G401 (cell line): ENCODE measurements around the gene DOCK10. TPM values are rescaled to one million over a fixed set of nuclear protein-coding genes. Genes with fewer than 3 reads are reported as not detected.

Experiments
- DNase-seq: peaks from one replicate; pipeline ENCODE4 v3.0.0-alpha.2; 2015; ENCODE audit warnings: low spot score
- in situ Hi-C: cut with HindIII; loops from 2 replicates; pipeline ENCODE4 v1.10.0; 2016; ENCODE audit warnings: low sequenced_read_pairs, mixed read lengths
- total RNA-seq: library from RNA; depleted of rRNA; stranded (reverse); fragments of >200 nt; shearing (Covaris generic); gene quantifications from 2 replicates; pipeline ENCODE4 v1.2.3, GENCODE V29; 2014

The DOCK10 gene
- total RNA-seq, 1 experiment from 2014 or later, result not detected

GRCh38 chr2:224901121-224901676, 141.1 kb downstream of the DOCK10 start:
- DNase-seq, result no peak
- in situ Hi-C loops, result no loop called here

- DNase-seq, result no peak
- in situ Hi-C loops, result no loop called here
Observed at GRCh38 chr2:224895377-224895776, 146.9 kb downstream of the DOCK10 start.

GRCh38 chr2:224894356-224894755, 147.9 kb downstream of the DOCK10 start:
- DNase-seq, result no peak
- in situ Hi-C loops, result no loop called here

GRCh38 chr2:224893848-224894247, 148.4 kb downstream of the DOCK10 start:
- DNase-seq, result no peak
- in situ Hi-C loops, result no loop called here

GRCh38 chr2:224892574-224893204, 149.6 kb downstream of the DOCK10 start:
- in situ Hi-C loops, result no loop called here
- no peak for DNase-seq

GRCh38 chr2:224890372-224890771, 151.9 kb downstream of the DOCK10 start:
- in situ Hi-C loops, result no loop called here
- DNase-seq, result no peak

GRCh38 chr2:224887141-224887540, 155.1 kb downstream of the DOCK10 start:
- no peak for DNase-seq
- in situ Hi-C loops, result no loop called here

GRCh38 chr2:224885836-224886547, 156.3 kb downstream of the DOCK10 start:
- in situ Hi-C loops, result no loop called here
- DNase-seq, result no peak

- DNase-seq, result no peak
- in situ Hi-C loops, result no loop called here
Observed at GRCh38 chr2:224885291-224885690, 157.0 kb downstream of the DOCK10 start.

GRCh38 chr2:224884188-224884587, 158.1 kb downstream of the DOCK10 start:
- no peak for DNase-seq
- in situ Hi-C loops, result no loop called here

GRCh38 chr2:224883700-224884099, 158.6 kb downstream of the DOCK10 start:
- DNase-seq, result no peak
- in situ Hi-C loops, result no loop called here

GRCh38 chr2:224883172-224883516, 159.1 kb downstream of the DOCK10 start:
- in situ Hi-C loops, result no loop called here
- DNase-seq, result no peak

GRCh38 chr2:224882291-224883171, 159.7 kb downstream of the DOCK10 start:
- in situ Hi-C loops, result no loop called here
- DNase-seq, result no peak

GRCh38 chr2:224881846-224882245, 160.4 kb downstream of the DOCK10 start:
- DNase-seq, result no peak
- in situ Hi-C loops, result no loop called here

GRCh38 chr2:224876522-224876921, 165.7 kb downstream of the DOCK10 start:
- in situ Hi-C loops, result no loop called here
- no peak for DNase-seq

- in situ Hi-C loops, result no loop called here
- DNase-seq, result no peak
Observed at GRCh38 chr2:224875841-224876240, 166.4 kb downstream of the DOCK10 start.

GRCh38 chr2:224875153-224875552, 167.1 kb downstream of the DOCK10 start:
- DNase-seq, result no peak
- in situ Hi-C loops, result no loop called here

GRCh38 chr2:224871813-224872212, 170.5 kb downstream of the DOCK10 start:
- DNase-seq, result no peak
- in situ Hi-C loops, result no loop called here

- in situ Hi-C loops, result no loop called here
- DNase-seq, result no peak
Observed at GRCh38 chr2:224870341-224870740, 171.9 kb downstream of the DOCK10 start.
